Neural cell (in vitro differentiated cells): Measurements from ENCODE around the gene SLC7A14. TPM values are rescaled to one million over a fixed set of nuclear protein-coding genes. Genes with fewer than 3 reads are reported as not detected.

ENCODE experiments used
- H2AFZ ChIP-seq: fragments of 200-600, 300-800 bp; sonication (generic), shearing (Covaris generic); 2 replicates; pipeline ENCODE4 v1.6.0; 2014; ENCODE audit warnings: low read depth, mild to moderate bottlenecking, antibody characterized with exemption, low read length, moderate library complexity
- H3F3A ChIP-seq: fragments of 200-600 bp; shearing (Covaris generic); 2 replicates; pipeline ENCODE4 v1.6.1; 2016; ENCODE audit warnings: mild to moderate bottlenecking, moderate library complexity, mixed read lengths, antibody characterized with exemption, low read length; ENCODE audit not compliant: insufficient read depth, poor library complexity, severe bottlenecking
- H3K27ac ChIP-seq: fragments of 200-600, 300-800 bp; sonication (generic), shearing (Covaris generic); 2 replicates; pipeline ENCODE4 v1.5.1; 2014; ENCODE audit warnings: mild to moderate bottlenecking, low read length, moderate library complexity
- H3K27me3 ChIP-seq: fragments of 300-800, 200-600 bp; sonication (generic), shearing (Covaris generic); 2 replicates; pipeline ENCODE4 v1.6.0; 2014; ENCODE audit warnings: mild to moderate bottlenecking, low read depth, low read length, moderate library complexity; ENCODE audit not compliant: insufficient read depth
- H3K36me3 ChIP-seq: fragments of 300-800, 200-600 bp; sonication (generic), shearing (Covaris generic); 2 replicates; pipeline ENCODE4 v1.5.1; 2014; ENCODE audit warnings: mild to moderate bottlenecking, antibody characterized with exemption, low read length, moderate library complexity; ENCODE audit not compliant: insufficient read depth
- H3K4me2 ChIP-seq: fragments of 300-800, 200-600 bp; sonication (generic), shearing (Covaris generic); 2 replicates; pipeline ENCODE4 v1.6.0; 2014; ENCODE audit warnings: mild to moderate bottlenecking, low read length
- H3K4me3 ChIP-seq: fragments of 300-800, 200-600 bp; sonication (generic), shearing (Covaris generic); 2 replicates; pipeline ENCODE4 v1.5.1; 2014; ENCODE audit warnings: mild to moderate bottlenecking, low read length, moderate library complexity
- H3K79me2 ChIP-seq: fragments of 200-600 bp; shearing (Covaris generic); replicated peaks from 2 replicates; pipeline ENCODE4 v1.6.0; 2014; ENCODE audit warnings: mild to moderate bottlenecking, low read length, moderate library complexity; ENCODE audit not compliant: insufficient read depth
- H3K9ac ChIP-seq: fragments of 300-800, 200-600 bp; sonication (generic), shearing (Covaris generic); 2 replicates; pipeline ENCODE4 v1.6.1; 2016; ENCODE audit warnings: mild to moderate bottlenecking, low read length, mixed read lengths
- H3K9me2 ChIP-seq: fragments of 200-600 bp; shearing (Covaris generic); 2 replicates; pipeline ENCODE4 v1.6.1; 2016; ENCODE audit warnings: mild to moderate bottlenecking, low read length, mixed read lengths; ENCODE audit not compliant: insufficient read depth
- H3K9me3 ChIP-seq: fragments of 200-600, 300-800 bp; sonication (generic), shearing (Covaris generic); 2 replicates; pipeline ENCODE4 v1.6.1; 2016; ENCODE audit warnings: mild to moderate bottlenecking, mixed run types, low read length, moderate library complexity, mixed read lengths
- H4K20me1 ChIP-seq: fragments of 200-600 bp; shearing (Covaris generic); 2 replicates; pipeline ENCODE4 v1.6.1; 2016; ENCODE audit warnings: mild to moderate bottlenecking, mixed run types; ENCODE audit not compliant: insufficient read depth
- CTCF ChIP-seq: fragments of 450-650 bp; IDR thresholded peaks from 2 replicates; pipeline ENCODE4 v1.5.1; 2014; ENCODE audit warnings: antibody characterized with exemption, mild to moderate bottlenecking, moderate library complexity; ENCODE audit not compliant: poor library complexity, severe bottlenecking
- EP300 ChIP-seq: fragments of 450-650 bp; conservative IDR thresholded peaks from 2 replicates; pipeline ENCODE4 v1.6.1; 2014; ENCODE audit warnings: antibody characterized with exemption, mild to moderate bottlenecking, moderate library complexity; ENCODE audit not compliant: poor library complexity, severe bottlenecking
- EZH2 ChIP-seq: fragments of 200-600, 300-800 bp; shearing (Covaris generic), sonication (generic); IDR thresholded peaks from 2 replicates; pipeline ENCODE4 v1.6.1; 2014; ENCODE audit warnings: antibody characterized with exemption, low read length, borderline replicate concordance, mild to moderate bottlenecking; ENCODE audit not compliant: insufficient read depth, poor library complexity, severe bottlenecking
- MXI1 ChIP-seq: fragments of 450-650 bp; conservative IDR thresholded peaks from 2 replicates; pipeline ENCODE4 v1.6.1; 2014; ENCODE audit warnings: antibody characterized with exemption, mild to moderate bottlenecking; ENCODE audit not compliant: poor library complexity, severe bottlenecking
- POLR2AphosphoS5 ChIP-seq: IDR thresholded peaks from 2 replicates; pipeline ENCODE4 v1.6.1; 2012
- RAD21 ChIP-seq: fragments of 450-650 bp; conservative IDR thresholded peaks from 2 replicates; pipeline ENCODE4 v1.6.1; 2014; ENCODE audit warnings: antibody characterized with exemption, mild to moderate bottlenecking, moderate library complexity
- REST ChIP-seq: IDR thresholded peaks from 2 replicates; pipeline ENCODE4 v1.6.1; 2012; ENCODE audit warnings: borderline replicate concordance
- SMC3 ChIP-seq: fragments of 450-650 bp; conservative IDR thresholded peaks from 2 replicates; pipeline ENCODE4 v1.6.1; 2014; ENCODE audit warnings: antibody characterized with exemption, mild to moderate bottlenecking, moderate library complexity; ENCODE audit not compliant: poor library complexity
- TAF1 ChIP-seq: IDR thresholded peaks from 2 replicates; pipeline ENCODE4 v1.6.1; 2012; ENCODE audit warnings: low read depth
- polyA plus RNA-seq: library from polyadenylated mRNA; depleted of rRNA; stranded (reverse); fragments of >200 nt; gene quantifications from 2 replicates; pipeline ENCODE4 v1.2.3, GENCODE V29; 2014

Gene SLC7A14
- polyA plus RNA-seq, 1 donor from 2014 or later, result 5.1 TPM

DNA sequence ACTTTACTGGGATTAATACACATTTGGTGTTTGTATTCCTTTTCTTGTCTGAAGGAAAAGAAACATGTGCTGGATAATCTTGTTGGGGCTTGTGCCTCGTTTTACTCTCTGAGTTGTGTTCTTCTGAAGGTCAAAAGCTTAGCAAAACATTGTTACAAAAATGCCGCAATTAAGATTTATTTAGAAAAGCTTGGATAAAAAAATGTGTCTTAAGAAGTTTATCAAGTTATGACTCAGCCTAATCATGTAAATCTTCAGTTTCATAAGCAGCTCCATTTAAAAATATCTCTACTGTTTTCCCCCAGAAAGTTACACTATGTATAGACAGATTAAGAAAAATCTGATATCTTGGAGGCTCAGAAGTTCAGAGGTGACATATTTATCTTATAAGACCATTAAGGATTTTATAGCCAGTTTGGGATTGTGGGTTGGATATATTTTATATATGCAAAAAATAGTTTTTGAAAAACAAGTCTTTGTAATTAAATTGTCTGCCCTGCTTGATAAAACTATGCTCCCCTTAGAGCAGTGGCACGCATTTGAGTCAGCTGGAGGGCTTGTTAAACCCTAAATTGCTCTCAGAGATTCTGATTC is 110.7 kb downstream of the SLC7A14 start:
- no peak overlapping the region for H2AFZ ChIP-seq
- H3K36me3 ChIP-seq, result no peaks in the 10 kb centered on the region
- no peaks in the 10 kb centered on the region for H3K9me2 ChIP-seq
- no peaks in the 10 kb centered on the region for H3F3A ChIP-seq
- H3K9ac ChIP-seq, result no peak overlapping the region
- H4K20me1 ChIP-seq, result no peaks in the 10 kb centered on the region
- no peak overlapping the region for H3K27ac ChIP-seq
- no peak for TF ChIP-seq TAF1
- TF ChIP-seq EP300, result no peak
- TF ChIP-seq CTCF, result no peak
- TF ChIP-seq REST, result no peak
- no peak for TF ChIP-seq POLR2AphosphoS5
- no peak for TF ChIP-seq EZH2
- no peak for TF ChIP-seq RAD21
- TF ChIP-seq MXI1, result no peak
- no peak for TF ChIP-seq SMC3
- no peak overlapping the region for H3K4me2 ChIP-seq
- H3K27me3 ChIP-seq, result no peaks in the 10 kb centered on the region
- no peaks in the 10 kb centered on the region for H3K9me3 ChIP-seq
- no peak overlapping the region for H3K4me3 ChIP-seq
- no peaks in the 10 kb centered on the region for H3K79me2 ChIP-seq

DNA sequence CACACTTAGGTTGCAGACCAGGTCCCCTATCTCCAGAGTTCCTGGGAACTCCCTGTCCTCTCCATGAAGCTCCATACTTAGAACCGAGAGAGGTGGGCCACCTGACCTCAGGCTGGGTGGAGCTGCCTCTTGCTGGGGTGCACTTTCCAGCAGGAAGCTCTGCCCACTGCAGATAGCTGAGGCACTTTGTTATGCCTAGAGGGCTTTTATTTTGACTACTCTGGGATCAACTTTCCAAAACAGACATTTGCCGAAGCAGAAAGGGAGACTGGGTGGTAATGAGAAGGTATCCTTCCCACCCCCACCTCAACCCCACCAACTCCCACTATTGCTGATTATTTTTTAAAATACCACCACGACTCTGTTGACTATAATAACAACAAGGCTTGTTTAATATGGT is 112.5 kb downstream of the SLC7A14 start:
- Histone ChIP-seq H2AFZ (no peak overlapping the region), H3K9me3 (no peaks in the 10 kb centered on the region), H3K9me2 (no peaks in the 10 kb centered on the region), H3K36me3 (no peaks in the 10 kb centered on the region), H3K79me2 (no peaks in the 10 kb centered on the region), H3K4me3 (no peak overlapping the region), H3K27me3 (no peaks in the 10 kb centered on the region), H3K27ac (no peak overlapping the region), H4K20me1 (no peaks in the 10 kb centered on the region), H3K9ac (no peak overlapping the region), H3F3A (no peaks in the 10 kb centered on the region), H3K4me2 (no peak overlapping the region)
- TF ChIP-seq REST (no peak), TAF1 (no peak), POLR2AphosphoS5 (no peak), EZH2 (no peak), CTCF (no peak), SMC3 (no peak), RAD21 (no peak), MXI1 (no peak), EP300 (no peak)
